Midbrain (tissue), 1 donor: ENCODE results near the gene PALM3.
"Not testable (repeated sequence)": the region's sequence is repeated elsewhere in the genome, so short reads cannot be mapped to it uniquely, and the experiment has no call there.

Source experiments
- DNase-seq: peaks from one replicate; lab custom pipeline; 2025; lab: John Stamatoyannopoulos, UW

PALM3 gene

GRCh38 chr19:14031719-14032480 lies 30.0 kb downstream of the PALM3 start, which contains the start of gene IL27RA:
TSS of gene IL27RA (plus strand) at chr19:14031762. CDS start at chr19:14031873, 111 bp downstream.
- DNase-seq, result peak; percentile 19

GRCh38 chr19:14030997-14031718 lies 30.7 kb downstream of the PALM3 start:
- DNase-seq, result no peak

- DNase-seq, result no peak
Measured at GRCh38 chr19:14028901-14029300, 33.0 kb downstream of the PALM3 start.

- DNase-seq, result no peak
Measured at GRCh38 chr19:14027856-14028450, 33.9 kb downstream of the PALM3 start, which contains the start of gene RLN3. TSS of gene RLN3 (plus strand) at chr19:14028148. CDS start at chr19:14028205, 57 bp downstream.

- not testable (repeated sequence) for DNase-seq
Measured at GRCh38 chr19:14026652-14027192, 35.2 kb downstream of the PALM3 start.

GRCh38 chr19:14023404-14024235 lies 38.3 kb downstream of the PALM3 start:
- DNase-seq, result no peak

- DNase-seq, result no peak
Measured at GRCh38 chr19:14022469-14022868, 39.4 kb downstream of the PALM3 start.

- DNase-seq, result no peak
Measured at GRCh38 chr19:14021474-14021873, 40.4 kb downstream of the PALM3 start.

- DNase-seq, result not testable (repeated sequence)
Measured at GRCh38 chr19:14019739-14020138, 42.1 kb downstream of the PALM3 start.

- no peak for DNase-seq
Measured at GRCh38 chr19:14019100-14019499, 42.8 kb downstream of the PALM3 start.

GRCh38 chr19:14015524-14016035 lies 46.3 kb downstream of the PALM3 start:
- DNase-seq, result no peak

- no peak for DNase-seq
Measured at GRCh38 chr19:14012378-14012915, 49.4 kb downstream of the PALM3 start.

- DNase-seq, result no peak
Measured at GRCh38 chr19:14006766-14007562, 54.9 kb downstream of the PALM3 start.

- peak; percentile 99 for DNase-seq
Measured at GRCh38 chr19:14006085-14006765, 55.7 kb downstream of the PALM3 start, which contains the start of gene RFX1. TSS of gene RFX1 (minus strand) at chr19:14006320. CDS start at chr19:13993843, 12,477 bp downstream.

GRCh38 chr19:14005349-14006084 lies 56.4 kb downstream of the PALM3 start:
- peak; percentile 67 for DNase-seq

- DNase-seq, result peak; percentile 78
Measured at GRCh38 chr19:14004619-14005348, 57.1 kb downstream of the PALM3 start.
